NCI-H1694 treated with DMSO at 0.1 percent for 48 hours (cell line): ENCODE measurements around the gene ABCB6.
A peak's percentile ranks its signal among the peaks of the same experiment; 100 is the strongest.

Experiments used
- DNase-seq: peaks from one replicate; lab custom pipeline; 2025; lab: John Stamatoyannopoulos, UW

The ABCB6 gene

DNA sequence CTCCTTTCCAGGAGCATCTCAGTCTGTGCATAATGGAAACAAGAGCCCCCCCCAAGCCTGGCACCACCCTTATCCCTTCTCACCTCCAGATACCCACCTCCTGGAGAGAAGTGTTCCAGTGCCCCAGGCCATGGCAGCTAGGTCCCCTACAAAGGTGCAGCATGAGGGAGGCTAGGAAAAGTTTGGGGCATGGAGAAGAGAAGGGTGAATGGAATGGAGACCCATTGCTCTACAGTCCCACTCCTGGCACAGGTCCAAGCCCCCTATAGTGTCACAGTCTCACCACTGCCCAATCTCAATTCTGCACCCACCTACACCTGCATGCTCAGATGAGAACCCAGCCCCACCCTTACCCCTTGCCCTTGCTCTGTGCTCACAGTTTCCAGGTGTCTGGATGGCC, 49.8 kb downstream of the ABCB6 start:
- no peak for DNase-seq

DNA sequence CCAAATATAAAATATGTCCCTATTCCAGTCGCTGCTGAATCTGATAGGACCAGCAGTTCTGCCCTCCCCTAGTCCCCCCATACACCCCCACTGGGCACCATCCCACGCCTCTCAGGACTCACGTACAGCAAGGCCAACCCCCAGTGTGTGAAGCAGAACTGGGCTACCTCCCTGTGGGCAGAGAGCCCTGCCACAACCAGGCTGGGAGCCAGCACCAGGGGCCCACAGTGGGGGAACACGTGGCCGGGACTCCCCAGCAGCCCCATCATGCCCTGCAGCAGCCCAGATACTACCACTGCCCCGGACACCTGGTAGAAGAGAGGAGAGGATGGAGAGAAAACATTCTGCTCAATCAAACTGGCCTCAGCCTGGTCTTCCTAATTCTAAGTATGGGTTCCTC, 50.2 kb downstream of the ABCB6 start:
- no peak for DNase-seq

DNA sequence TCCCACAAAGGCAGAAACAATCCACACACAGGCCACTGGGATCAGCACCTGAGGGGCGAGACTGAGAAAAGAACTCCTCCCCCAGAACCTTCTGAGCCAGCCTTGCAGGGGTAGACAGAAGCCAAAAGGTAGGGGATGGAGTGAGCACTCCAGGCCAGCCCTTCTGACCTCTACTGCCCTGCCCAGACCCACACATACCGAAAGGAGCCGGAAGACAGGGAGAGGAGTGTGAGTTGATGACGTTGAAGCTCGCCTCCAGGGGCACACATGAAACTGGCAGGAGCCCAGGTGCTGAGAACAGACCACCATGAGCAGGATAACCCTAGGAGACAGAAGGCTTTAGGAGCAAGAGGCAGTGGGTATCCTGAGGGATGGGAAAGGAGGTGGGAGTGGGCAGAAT, 50.8 kb downstream of the ABCB6 start:
- DNase-seq: no peak

DNA sequence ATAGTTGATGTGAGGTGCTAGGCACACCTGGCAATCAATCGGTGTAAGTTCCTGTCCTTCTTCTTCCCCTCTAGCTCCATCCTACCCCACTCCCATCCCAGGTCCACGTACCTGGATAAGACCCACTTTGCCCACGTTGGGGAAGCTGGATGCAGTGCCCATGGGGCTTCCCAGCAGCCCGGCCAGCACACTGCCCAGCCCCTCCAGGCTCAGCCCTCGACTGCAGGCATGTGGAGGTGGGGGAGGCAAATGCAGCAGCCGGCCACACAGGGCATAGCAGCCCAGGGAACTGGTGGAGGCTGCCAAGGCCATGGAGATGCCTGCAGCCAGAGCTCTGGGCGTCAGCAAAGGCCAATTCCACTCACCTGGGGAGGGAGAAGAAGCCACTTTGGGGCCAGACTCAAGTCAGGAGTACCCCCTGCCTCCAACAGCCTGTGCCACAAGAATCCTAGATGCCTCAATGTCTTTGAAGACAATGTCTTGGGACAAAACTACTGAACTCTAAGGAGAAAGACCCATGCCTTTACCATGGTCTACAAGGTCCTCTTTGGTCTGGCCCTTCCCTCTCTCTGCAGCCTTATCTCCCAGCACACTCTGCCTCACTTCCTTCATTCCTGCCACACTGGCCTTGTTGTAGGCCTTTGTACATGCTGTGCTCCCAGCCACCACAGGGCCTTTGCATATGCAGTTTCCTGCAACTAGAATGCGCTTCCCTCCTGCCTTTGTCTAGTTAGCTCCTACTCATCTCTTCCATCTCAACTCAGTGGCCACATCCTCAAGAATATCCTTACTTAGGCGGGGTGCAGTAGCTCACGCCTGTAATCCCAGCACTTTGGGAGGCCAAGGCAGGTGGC, 53.5 kb downstream of the ABCB6 start:
- no peak for DNase-seq

DNA sequence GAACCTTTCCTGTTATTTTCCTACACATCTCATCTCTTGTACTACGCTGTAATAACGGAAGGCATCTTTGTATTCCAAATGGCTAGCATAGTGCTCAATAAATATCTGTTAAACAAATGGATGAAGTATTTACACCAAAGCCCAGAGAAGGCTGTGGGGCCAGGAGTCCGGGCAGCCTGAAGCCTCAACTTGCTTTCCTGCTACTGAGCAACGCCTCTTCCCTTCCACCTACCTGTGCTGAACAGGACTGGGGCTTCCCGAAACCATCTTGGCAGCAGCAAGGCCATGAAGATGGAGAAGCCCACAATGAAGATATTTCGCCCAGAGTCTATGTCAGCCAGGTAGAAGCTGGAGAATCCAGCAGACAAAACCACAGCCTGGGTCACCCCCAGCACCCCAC, 55.6 kb downstream of the ABCB6 start:
- DNase-seq: no peak

DNA sequence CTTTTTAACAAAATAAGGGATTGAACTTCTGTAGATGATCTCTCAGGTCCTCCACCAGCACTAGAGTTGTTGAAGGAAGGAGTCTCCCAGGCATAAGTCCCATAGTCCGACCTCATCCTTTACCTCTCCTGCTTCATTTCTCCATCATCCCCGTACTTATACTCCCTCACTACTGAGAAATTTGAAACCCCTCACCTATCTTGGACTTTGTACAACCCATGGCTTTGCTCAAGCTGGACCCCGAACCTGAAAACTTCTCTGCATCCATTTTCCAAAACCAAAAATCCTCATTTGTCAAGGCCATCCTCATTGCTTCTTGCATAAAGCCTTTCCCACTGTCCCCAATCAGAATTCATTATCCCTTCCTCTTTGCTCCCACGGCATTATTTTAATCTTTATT, 57.7 kb downstream of the ABCB6 start:
- no peak for DNase-seq

DNA sequence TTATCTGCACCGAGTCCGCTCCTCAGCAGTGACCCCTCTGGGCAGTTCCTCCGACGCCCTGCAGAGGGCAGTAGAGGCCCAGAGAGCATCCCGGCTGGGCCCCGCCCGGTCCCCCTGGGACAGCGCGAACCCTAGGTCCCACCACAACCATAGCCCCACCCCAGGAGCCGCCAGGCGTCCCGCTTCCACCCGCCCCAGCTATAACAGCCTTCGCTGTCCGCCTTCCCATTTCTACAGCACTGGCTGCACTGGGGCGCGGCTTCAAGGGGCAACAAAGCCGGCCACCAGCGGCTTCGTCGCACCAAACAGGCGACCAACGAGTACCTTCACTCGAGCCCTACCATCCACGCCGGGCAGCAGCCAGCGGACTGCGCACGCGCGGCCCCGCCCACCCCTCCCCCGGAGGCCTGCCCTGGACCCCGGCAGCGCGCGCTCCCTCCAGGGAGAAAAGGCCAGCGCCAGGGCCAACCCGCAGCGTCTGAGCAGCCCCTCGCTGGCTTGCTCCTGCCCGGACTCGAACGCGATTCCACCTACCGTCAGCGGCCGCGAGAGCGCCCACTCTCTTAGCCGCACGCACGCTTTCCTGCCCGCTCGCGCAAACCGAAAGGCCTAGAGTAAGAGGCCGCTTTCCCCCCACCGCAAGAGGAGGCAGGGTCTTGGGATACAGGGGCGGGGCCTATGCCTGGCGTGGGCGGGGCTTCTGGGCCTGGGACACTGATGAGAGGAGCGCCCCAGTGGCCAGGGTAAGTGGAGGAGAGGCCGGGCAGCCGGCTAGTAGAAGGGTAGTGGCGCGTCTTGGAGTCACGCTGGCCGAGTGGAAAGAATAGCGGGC, 58.4 kb downstream of the ABCB6 start, which contains the start of gene NHEJ1:
NHEJ1 (minus strand) TSS at position 630 of the 832 bp plus-strand sequence. CDS start 2,453 bp downstream, outside the sequence.
- peak; percentile 85 for DNase-seq
